Caco-2 (cell line): ENCODE data around the gene VAC14. TPM values are rescaled to one million over a fixed set of nuclear protein-coding genes. Genes with fewer than 3 reads are reported as not detected.

Source experiments
- BruUV-seq: library from RNA; stranded (reverse); fragments of 400-500 nt; replicated peaks from 2 replicates; lab custom pipeline; 2021; lab: Mats Ljungman, UMichigan
- CTCF ChIA-PET: fragments of 300-600 bp; sonication (Branson Sonifier 250); formaldehyde crosslinking; loops from one replicate; lab custom pipeline; 2022; ENCODE audit warnings: antibody characterized with exemption; lab: Charles Lee
- POLR2A ChIA-PET: fragments of 300-600 bp; sonication (Branson Sonifier 250); formaldehyde crosslinking; loops from one replicate; lab custom pipeline; 2022; ENCODE audit warnings: antibody characterized with exemption; lab: Charles Lee
- DNase-seq, 2 experiments: peaks; one replicate each; pipeline versions ENCODE4 v3.0.0 to v3.0.0-alpha.2; 2020 to 2022
- H3K27me3 ChIP-seq: replicated peaks from 2 replicates; pipeline ENCODE4 v1.6.0; 2011; ENCODE audit warnings: low read length; ENCODE audit not compliant: control insufficient read depth, insufficient read depth
- H3K36me3 ChIP-seq: 2 replicates; pipeline ENCODE4 v1.5.1; 2011; ENCODE audit warnings: low read length; ENCODE audit not compliant: control insufficient read depth, insufficient read depth
- H3K4me1 ChIP-seq: fragments of 250-450 bp; sonication (Bioruptor Pico); 2 replicates; pipeline ENCODE4 v1.5.1; 2020; ENCODE audit warnings: mild to moderate bottlenecking
- H3K4me3 ChIP-seq: 2 replicates; pipeline ENCODE4 v1.5.1; 2011; ENCODE audit warnings: low read depth, mild to moderate bottlenecking, control low read depth, low read length
- H3K9me3 ChIP-seq: fragments of 250-450 bp; sonication (Bioruptor Pico); 2 replicates; pipeline ENCODE4 v1.5.1; 2020; ENCODE audit warnings: mild to moderate bottlenecking, moderate library complexity
- H3K27ac Mint-ChIP-seq: one replicate; pipeline ENCODE4 v1.8.0; 2022; ENCODE audit warnings: mixed read lengths; ENCODE audit not compliant: unreplicated experiment
- H3K27me3 Mint-ChIP-seq: one replicate; pipeline ENCODE4 v1.8.0; 2022; ENCODE audit warnings: mixed read lengths; ENCODE audit not compliant: insufficient read depth, unreplicated experiment
- H3K36me3 Mint-ChIP-seq: one replicate; pipeline ENCODE4 v1.8.0; 2022; ENCODE audit warnings: mild to moderate bottlenecking, mixed read lengths; ENCODE audit not compliant: insufficient read depth, unreplicated experiment
- H3K4me1 Mint-ChIP-seq: one replicate; pipeline ENCODE4 v1.8.0; 2022; ENCODE audit warnings: low read depth, mixed read lengths; ENCODE audit not compliant: unreplicated experiment
- H3K4me3 Mint-ChIP-seq: one replicate; pipeline ENCODE4 v1.8.0; 2022; ENCODE audit warnings: mild to moderate bottlenecking, moderate library complexity, mixed read lengths; ENCODE audit not compliant: unreplicated experiment
- H3K9me3 Mint-ChIP-seq: one replicate; pipeline ENCODE4 v1.8.0; 2022; ENCODE audit warnings: mixed read lengths; ENCODE audit not compliant: unreplicated experiment
- intact Hi-C: fragments of 100-400 bp; cut with micrococcal nuclease; formaldehyde crosslinking; loops from one replicate; pipeline ENCODE4 v1.10.0; 2022; ENCODE audit not compliant: unreplicated experiment
- total RNA-seq: library from RNA; stranded (reverse); gene quantifications from 2 replicates; pipeline ENCODE4 v1.2.3, GENCODE V29; 2022
- TF ChIP-seq, protein P1 (sequence below), 2 experiments: fragments of 200-600 bp in 1 of 2; IDR thresholded peaks; 1 replicate in 1 of 2; 2 replicates in 1 of 2; pipeline versions ENCODE4 v1.5.1 to v1.8.0; 2011 to 2022; ENCODE audit warnings: antibody characterized with exemption in 1 of 2, control low read depth in 1 of 2, inconsistent platforms in 1 of 2, low read depth in 1 of 2, low read length in 1 of 2, mild to moderate bottlenecking in 1 of 2, moderate library complexity in 1 of 2; ENCODE audit not compliant: insufficient read depth in 1 of 2, severe bottlenecking in 1 of 2, unreplicated experiment in 1 of 2

Gene VAC14
- total RNA-seq, 1 experiment from 2014 or later, result 63.5 TPM

DNA sequence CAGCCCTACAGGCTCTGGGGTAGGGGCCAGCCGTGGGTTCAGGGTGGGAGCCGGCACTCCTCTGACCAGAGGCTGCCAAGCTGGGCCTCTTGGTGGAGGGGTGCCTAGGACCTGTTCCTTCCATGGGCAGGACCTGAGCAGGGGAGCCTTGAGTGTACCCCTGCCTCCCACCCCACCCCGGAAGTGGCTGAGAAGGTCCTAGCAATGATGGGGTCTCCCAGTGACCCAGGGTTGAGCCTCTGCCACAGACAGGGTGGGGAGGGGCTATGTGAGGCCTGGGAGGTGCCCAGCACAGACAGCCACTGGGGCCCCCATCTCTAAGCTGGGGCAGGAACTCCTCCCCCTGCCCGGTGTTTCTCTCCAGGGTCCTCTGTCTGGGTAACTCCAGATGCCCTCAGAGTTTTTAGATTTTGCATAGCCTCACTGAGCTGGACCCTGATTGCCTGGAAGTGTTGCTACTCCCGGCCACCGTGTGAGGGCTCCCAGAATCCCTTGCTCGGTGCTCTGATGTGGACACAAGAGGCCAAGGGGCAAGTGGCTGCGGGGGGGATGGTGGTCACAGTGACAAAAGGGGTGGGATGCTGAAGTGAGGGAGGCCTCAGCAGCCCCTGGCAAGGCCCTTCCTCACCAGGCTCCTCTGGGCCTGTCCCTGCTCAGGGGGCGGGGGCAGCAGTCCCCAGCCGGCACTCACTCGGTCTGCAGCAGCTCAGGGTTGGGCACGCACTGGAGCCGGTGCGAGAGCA is 108.7 kb downstream of the VAC14 start:
- DNase-seq, result no peak
- Mint-ChIP-seq H3K9me3 (no peaks in the 10 kb centered on the region), H3K4me1 (peaks cover 44% of the 10 kb centered on the region), H3K4me3 (no peak overlapping the region), H3K36me3 (peaks cover 32% of the 10 kb centered on the region), H3K27me3 (no peaks in the 10 kb centered on the region), H3K27ac (peak overlapping the region; percentile 89)
- no peaks in the 10 kb centered on the region for H3K27me3 ChIP-seq
- H3K4me1 ChIP-seq, result peaks cover 44% of the 10 kb centered on the region
- POLR2A ChIA-PET, result no interaction called here
- intact Hi-C loops, result no loop called here
- no TSS peak for BruUV-seq
- CTCF ChIA-PET, result no interaction called here
- TF ChIP-seq, protein P1, sequence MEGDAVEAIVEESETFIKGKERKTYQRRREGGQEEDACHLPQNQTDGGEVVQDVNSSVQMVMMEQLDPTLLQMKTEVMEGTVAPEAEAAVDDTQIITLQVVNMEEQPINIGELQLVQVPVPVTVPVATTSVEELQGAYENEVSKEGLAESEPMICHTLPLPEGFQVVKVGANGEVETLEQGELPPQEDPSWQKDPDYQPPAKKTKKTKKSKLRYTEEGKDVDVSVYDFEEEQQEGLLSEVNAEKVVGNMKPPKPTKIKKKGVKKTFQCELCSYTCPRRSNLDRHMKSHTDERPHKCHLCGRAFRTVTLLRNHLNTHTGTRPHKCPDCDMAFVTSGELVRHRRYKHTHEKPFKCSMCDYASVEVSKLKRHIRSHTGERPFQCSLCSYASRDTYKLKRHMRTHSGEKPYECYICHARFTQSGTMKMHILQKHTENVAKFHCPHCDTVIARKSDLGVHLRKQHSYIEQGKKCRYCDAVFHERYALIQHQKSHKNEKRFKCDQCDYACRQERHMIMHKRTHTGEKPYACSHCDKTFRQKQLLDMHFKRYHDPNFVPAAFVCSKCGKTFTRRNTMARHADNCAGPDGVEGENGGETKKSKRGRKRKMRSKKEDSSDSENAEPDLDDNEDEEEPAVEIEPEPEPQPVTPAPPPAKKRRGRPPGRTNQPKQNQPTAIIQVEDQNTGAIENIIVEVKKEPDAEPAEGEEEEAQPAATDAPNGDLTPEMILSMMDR (IDR thresholded peaks at IDR 0.05; ENCODE audit: insufficient read depth in 1 of 2, low read depth in 1 of 2, low read length in 1 of 2, severe bottlenecking in 1 of 2, unreplicated experiment in 1 of 2), result no peak
- no peak overlapping the region for H3K4me3 ChIP-seq
- H3K36me3 ChIP-seq, result no peaks in the 10 kb centered on the region; the same call in 1 of the 2 replicates
- no peaks in the 10 kb centered on the region for H3K9me3 ChIP-seq

DNA sequence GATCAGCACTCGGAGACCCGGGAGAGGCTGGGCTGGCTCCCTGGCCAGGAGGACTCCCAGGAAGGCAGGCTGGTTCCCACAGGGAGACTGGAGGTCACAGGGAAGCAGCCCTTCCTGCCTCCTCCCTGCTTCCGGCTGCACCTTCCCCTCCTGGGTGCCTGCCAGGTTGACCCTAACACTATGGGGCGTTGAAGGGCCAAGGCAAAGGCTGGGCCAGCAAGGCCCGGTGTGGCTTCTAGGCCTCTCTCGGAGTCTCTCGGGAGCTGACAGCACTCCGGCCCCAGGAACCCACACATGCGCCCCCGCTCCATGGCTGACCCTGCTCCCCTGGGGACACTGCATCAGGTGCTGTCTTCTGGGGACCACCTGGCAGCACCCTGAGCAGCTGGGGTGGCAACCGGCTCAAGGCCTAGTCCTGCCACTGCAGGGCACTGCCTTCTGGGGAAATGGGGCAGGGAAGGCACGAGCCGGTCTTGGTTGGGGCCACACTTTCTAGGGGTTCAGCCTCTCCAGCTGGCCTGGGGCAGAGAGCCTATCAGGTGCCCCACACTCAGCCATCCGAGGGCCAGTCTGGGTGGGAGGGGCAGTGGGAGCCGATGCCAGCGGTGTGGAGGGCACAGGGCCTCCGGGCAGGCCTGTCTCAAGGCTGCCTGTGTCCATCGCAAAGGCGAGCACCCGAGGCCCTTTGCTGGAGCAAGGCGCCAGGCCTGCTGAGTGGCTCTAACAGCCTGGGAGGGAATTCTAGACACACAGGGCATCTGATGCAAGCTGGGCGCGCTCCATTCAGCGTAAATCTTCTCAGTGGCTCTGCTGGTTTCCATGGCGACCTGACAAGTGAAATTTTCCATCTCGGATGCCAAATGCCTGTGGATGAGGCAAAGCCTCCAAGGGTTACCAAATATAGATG is 109.5 kb downstream of the VAC14 start:
- Mint-ChIP-seq H3K4me1 (peaks cover 51% of the 10 kb centered on the region), H3K36me3 (peaks cover 40% of the 10 kb centered on the region), H3K9me3 (no peaks in the 10 kb centered on the region), H3K27me3 (no peaks in the 10 kb centered on the region), H3K4me3 (no peak overlapping the region), H3K27ac (peak overlapping the region; percentile 39)
- ChIA-PET CTCF (no interaction called here), POLR2A (no interaction called here)
- H3K27me3 ChIP-seq, result no peaks in the 10 kb centered on the region
- peaks cover 50% of the 10 kb centered on the region for H3K4me1 ChIP-seq
- intact Hi-C loops, result no loop called here
- no peaks in the 10 kb centered on the region for H3K9me3 ChIP-seq
- no peak for DNase-seq
- TF ChIP-seq, protein P1 (IDR thresholded peaks at IDR 0.05; ENCODE audit: insufficient read depth in 1 of 2, low read depth in 1 of 2, low read length in 1 of 2, severe bottlenecking in 1 of 2, unreplicated experiment in 1 of 2), result no peak
- no peaks in the 10 kb centered on the region; the same call in 1 of the 2 replicates for H3K36me3 ChIP-seq
- BruUV-seq, result no TSS peak
- H3K4me3 ChIP-seq, result no peak overlapping the region
